ENCODE measurements around the gene TIAM1.

The TIAM1 gene

DNA sequence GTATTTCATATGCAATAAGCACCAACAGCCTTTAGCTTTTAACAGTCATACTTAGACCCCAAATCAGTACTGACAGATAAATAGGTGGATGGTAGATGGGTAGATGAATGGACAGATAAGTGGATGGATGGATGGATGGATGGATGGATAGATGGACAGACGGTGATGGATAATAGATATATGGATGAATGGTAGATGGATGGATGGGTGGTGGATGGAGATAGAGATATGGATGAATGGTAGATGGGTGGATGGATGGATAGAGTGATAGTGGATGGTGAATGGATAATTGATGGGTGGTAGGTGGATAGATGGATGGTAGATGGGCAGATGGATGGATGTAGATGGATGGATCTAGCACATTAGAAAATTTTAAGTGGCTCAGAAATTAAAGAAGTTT is 62.5 kb downstream of the TIAM1 start:
- no peak for DNase-seq

DNA sequence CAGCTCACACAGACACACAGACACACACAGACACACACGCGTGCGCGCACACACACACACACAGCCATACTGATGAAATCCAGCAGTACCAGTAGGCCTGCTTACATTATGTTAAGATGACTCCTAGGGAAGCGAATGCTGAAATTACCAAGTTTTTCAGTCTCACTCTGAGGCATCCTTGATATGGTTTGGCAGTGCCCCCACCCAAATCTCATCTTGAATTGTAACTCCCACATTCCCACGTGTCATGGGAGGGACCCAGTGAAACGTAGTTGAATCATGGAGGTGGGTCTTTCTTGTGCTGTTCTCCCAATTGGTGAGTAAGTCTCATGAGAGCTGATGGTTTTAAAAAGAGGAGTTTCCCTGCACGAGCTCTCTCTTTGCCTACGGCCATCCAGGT is 64.1 kb downstream of the TIAM1 start:
- DNase-seq = no peak

DNA sequence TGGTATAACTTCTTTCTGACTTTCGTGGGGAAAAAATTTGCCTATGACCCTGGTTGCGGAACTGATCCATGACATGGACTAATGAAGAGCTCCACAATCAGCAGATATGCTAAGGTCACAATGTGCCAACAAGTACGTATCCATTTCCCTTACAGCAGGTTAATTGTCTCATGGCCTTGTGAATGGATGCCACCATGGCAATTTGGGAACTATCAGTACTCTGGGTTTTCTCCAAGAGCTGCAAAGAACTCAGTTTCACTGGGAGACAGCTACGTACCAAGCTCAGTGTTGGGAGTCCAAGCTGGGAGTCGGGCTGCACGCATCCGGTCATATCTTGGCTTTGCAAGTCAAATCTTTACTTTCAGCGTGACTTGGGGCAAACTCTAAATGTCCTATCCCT is 64.8 kb downstream of the TIAM1 start:
- no peak for DNase-seq

DNA sequence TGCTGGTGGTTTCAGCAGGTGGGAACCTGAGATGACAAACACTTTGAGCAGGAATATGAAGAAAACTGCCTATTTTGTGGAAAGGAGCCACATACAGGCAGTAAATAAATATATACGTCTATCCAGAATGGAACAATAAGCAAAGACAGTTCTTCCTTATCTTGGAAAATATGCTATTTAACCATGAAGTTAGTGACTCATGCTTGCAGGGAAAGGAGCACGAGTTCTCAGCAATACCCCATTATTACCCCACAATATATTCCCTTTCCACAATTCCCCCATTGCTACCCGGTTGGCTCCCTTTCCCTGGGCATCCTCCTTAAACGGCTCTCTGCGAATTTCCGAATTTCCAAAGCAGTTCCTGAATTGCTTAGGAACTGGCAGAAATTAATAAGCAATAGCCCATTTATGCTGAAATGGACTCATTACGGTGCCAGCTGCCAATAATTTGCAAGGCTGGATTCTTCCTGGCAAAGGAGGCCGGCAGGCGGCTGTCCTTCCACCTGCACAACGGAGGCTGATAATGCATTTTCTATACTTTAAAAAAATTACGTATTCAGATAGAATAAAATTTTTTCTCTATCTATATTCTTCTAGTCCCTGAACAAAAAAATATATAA is 65.4 kb downstream of the TIAM1 start:
- DNase-seq = no peak

DNA sequence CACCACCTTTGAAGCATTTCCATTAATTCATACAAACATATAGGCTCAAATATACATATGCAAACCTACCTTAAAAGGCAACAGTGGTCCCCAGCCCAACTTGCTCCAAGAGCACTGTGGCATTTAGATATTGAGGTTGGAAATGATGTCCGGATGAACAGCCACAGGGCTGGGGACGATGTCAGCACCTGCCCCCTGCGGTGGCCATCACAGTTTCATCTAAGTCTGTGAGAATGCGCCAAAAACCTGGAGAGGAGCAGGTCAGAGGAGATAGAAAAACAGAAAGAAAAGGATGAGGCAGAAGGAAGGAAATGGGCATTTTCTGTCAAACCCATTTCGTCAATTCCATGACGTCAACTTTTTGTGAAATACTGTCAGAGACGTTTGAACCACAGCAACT is 67.4 kb downstream of the TIAM1 start:
- no peak for DNase-seq

DNA sequence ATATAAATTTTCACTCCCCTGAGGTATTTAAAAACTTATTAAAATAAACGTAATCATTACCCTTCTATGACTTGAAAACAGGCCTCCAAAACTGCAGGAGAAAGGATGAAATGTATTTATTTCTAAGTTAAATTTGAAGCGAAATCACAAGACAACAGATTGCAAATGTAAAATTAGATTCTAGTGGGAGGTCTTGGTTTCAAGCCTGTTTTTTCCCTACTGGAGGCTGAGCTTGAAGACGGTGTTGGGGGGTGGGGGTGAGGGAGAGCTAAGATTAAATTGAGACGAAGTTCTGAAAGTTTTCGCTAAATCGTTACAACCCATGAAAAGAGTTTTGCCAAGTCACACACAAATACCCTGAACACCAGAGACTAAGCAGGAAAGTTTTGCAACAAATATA is 68.2 kb downstream of the TIAM1 start:
- no peak for DNase-seq

DNA sequence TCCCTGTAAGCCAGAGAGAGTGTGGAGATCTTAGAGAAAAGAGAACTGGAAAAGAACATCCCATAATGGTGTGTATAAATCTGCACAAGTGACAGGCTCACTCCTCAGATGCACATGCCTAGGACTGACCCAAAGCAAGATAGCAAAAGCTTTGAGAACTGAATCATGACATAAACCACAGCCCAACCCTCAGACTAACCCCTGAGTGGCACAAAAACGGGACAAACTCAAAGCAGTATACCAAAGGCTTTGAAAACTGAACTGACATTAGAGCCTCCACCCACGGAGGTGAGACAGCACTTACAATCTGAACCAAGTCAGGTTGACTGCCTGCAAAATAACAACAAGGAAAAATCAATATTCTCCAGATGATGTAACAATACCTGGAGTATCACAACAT is 70.8 kb downstream of the TIAM1 start:
- DNase-seq = no peak

DNA sequence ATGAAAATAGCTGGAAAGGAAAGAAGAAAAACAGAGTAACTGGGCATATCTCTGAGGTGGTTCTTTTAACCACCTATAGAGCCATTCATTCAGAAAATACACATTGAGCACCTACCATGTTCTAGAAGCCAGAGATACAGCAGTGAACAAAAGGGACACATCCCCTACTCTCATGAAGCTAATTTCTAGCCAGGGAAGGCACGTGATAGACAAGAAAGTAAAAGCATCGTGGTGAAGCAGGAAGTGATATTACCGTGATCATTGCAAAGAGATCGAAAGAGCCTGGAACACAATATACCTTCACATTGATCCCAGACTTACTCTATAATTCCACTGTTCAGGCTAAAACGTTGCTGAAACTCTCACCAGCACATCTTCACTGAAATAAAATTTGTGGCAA is 76.0 kb downstream of the TIAM1 start:
- no peak for DNase-seq

DNA sequence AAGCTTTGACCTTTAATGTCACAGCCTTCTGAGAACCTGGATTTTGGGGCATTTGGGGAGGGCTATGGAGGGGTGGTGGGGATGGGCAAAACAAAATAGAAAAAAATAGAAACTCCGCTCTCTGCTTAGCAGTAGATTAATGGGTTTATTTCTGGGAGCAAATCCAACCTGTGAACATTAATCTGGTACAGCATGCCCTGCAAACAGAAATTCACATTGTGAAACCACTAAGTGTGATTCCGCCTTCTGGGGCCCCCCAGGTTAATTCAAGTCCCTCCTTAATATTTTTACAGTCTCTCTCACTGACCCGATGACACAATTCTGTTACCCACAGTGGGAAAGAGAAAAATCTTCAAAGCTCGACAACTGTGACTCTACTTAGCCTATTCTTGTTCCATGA is 76.4 kb downstream of the TIAM1 start:
- no peak for DNase-seq

DNA sequence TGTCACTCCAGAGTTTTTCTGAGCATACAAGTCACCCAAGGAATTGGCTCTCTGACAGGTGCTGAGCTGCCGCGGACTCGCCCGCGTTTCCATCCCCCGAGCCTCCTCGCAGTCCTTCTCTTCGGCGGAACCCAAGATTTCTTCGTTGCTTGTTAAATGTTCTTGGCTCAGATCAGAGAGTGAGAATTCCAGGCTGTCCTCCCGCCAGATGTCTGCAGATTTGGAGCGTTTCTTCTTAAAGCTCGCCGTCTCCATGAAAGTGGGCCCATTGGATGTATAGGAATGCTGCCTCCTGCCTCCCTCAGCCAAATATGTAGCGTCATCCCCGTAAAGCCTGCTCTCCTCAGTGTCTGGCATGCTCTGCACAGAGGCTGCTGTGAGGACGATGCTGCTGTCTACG is 77.8 kb downstream of the TIAM1 start:
- no peak for DNase-seq

DNA sequence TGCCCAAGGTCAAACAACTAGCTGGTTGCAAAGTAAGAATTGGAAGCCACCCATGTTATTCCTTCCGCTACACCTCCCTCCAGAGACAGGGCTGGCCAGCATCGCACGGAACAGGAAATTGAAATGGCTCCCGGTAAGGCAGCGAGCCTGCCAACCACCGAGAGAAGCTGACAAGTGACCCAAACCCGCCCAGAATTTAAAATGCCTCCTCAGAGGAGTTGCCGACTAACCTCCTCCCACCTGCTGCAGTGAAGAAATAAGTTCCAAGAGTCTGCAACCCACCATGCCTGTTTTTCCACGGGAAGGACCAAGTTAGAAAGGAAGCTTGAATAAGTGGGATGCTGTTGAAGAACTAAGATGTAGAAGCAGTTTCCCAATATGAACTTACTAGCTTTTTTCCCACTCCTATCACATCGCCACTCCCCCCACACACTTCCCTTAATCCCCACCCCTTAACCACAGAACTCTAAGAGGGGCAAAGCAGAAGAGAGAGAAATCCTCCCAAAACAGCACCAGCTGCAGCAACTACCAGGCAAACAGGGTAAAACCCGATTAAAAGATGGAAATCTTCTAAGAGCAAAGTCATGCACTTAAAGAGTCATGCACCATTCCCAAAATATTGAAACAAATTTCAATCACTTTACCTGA is 78.6 kb downstream of the TIAM1 start:
- no peak for DNase-seq

DNA sequence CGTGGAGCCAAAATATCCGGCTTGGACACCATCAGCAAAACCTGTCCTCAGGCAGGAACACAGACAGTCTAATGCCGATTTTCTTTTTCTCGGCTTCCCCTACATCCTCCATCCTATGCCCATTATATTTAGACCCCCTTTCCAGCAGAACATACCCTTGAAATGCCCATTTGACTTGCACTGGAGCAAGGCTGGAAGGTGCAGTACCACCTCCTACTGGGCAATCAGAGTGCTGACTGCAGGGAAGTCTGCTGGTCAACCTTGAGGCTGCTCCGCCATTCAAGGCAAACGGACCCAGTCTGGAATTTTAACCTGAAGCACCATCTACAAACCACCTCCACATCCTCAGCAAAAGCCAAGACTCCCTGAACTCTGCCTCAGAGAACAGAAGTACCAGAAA is 79.5 kb downstream of the TIAM1 start:
- no peak for DNase-seq

DNA sequence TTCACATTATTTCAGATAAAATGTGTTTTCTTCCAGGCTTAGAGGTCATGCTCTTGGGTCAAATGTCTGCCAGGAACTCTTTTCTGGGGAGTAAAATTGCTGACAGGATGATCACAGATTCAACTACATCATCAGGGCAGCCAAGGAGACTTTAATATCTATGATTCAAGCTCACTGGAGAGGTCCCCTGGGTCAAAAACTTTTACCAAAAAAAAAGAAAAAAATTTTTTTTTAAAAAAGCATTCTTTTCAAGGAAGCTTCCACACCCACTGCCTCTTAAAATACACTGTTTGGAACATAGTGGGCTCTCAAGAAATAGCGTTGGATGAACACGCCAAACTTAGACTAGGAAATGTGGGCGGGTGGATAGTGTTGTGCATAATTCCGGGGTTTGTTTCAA is 81.3 kb downstream of the TIAM1 start:
- DNase-seq = no peak

DNA sequence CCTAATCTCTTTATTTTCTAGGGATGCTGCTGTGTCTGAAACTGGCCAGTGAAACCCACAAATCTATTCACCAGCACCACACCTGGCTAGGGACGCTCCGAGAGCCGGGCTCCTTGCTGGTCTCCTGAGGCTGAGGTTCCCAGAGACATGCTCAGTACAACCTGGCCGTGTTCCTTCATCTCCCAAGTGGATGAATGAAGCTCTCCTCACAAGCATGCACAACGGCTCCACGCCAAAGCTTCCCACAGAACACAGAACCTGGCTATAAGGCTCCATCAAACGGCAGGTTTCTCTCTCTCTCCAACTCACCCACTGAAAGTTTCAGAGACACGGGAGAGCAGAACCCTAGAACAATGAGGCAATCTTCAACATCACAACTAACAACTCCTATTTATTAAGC is 82.3 kb downstream of the TIAM1 start:
- DNase-seq = no peak

DNA sequence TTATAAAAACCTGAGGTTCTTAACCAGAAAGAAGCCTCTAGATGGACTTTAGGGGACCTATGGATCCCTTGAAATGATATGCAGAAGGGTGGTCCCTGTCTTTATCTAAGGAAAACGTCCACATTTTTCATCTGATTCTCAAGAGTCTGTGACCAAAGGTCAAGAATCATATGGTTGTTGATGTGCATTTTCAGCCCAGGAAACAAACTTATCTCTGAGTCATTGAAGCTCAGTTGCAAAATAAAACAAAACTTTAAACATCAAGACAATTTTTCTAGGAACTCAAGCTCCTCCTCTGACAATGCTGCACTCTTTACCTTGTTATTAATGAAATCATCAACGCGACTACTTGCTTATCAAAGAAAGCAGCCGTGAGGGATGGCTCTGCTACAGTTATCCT is 83.3 kb downstream of the TIAM1 start:
- no peak for DNase-seq

DNA sequence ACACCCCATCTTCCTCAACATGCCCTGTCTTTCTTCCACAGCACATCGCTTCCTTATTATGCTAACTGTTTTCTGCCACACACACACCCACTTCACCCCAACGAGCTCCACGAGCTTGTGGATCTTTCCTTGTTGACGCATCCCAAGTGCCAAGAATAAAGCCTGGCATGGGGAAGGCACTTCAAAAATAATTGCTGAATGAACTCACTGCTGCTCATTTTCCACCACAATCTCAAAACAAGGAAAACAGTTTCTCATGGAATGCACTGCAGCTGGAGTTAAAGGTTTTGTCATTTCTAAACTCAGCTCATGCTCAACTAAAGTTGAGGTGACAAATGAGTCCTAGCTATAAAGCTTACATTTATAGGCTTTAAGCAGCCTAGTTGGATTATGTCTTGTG is 86.0 kb downstream of the TIAM1 start:
- DNase-seq = no peak

DNA sequence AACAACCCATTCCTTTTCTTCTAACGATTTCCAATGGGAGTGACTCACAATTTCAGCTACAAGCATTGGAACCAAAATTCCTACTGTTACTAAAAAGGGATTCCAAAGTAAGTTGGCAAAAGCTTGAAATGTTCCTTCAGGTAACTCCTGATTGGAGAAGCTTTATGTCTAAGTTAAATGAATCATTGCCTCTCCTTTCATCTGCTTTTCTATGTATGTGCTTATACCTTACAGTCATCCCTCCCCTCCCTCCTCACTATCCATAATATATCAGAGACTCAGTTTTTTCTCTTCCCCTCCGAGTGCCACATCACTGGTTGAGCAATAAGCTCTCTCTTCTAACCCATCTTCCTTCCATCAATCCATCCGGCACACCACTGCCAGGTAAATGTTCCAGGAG is 86.8 kb downstream of the TIAM1 start:
- no peak for DNase-seq

DNA sequence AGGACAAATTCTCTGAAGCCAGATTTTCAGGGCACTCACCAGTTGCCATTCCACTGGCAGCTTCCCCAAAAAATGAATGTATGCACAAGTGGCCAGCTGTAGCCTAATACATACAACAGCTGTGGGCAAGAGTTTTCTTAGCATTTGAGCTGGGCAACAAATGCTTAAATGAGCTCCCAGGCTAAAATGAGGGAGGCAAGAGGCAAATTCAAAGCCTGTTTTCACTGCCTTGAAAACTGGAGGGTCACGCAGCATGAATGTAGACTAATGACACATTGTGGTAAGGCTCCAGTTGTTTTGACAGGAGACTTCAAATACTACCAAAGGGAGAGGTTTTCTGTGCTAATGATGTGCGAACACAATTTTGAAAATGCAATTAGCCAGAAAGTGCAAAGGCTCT is 88.2 kb downstream of the TIAM1 start:
- DNase-seq = no peak

DNA sequence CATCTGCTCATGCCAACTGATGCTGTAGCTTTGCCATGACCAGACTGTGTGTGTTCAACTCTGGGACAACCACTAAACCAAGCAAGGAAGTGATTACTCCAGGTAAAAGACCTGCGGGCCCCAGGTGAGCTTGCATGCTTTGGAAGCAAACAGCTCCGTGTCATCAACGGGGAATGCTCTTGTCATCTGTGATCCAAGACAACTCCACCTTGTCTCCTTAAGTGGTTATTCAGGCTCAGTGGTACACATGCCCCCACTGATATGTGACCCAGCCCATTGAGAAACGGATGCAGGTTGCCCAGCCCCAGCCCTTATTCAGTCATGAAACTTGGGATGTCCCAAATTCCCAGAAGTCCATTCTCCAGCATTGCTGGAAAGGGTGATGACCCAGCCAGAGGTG is 89.0 kb downstream of the TIAM1 start:
- DNase-seq = no peak

DNA sequence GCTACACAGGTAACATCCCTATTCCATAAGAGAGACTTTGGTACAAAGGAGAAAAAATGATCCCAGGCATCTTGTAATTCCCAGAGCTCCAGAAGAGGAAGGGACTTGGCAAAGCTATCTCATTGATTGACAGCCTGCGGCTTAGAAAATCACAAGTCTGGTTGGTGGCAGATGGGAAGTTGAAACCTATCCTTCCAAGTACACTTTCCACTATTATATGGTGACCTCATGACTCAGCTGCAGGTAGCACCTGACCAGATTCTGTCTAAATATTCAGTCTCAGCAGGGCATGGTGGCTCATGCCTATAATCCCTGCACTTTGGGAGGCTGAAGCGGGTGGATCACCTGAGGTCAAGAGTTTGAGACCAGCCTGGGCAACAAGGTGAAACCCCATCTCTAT is 89.9 kb downstream of the TIAM1 start:
- no peak for DNase-seq

DNA sequence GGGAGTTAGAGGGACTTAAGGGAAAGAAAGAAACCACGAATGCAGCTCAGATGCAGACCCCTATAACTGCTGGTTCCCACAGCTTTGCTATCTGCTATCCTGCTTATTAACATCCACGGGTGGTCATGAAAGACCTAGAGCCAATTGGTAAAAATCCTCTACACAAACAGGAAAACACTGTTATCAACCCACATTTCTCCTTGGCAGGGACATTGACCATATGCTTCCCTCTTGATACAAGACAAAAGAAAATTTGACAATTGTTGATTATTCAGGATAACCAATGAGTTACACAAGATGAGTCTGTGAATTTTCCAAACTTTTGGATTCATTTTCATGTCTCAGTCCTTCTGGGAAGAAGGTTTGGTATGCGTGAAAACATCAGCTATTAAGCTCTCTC is 90.4 kb downstream of the TIAM1 start:
- DNase-seq = no peak

DNA sequence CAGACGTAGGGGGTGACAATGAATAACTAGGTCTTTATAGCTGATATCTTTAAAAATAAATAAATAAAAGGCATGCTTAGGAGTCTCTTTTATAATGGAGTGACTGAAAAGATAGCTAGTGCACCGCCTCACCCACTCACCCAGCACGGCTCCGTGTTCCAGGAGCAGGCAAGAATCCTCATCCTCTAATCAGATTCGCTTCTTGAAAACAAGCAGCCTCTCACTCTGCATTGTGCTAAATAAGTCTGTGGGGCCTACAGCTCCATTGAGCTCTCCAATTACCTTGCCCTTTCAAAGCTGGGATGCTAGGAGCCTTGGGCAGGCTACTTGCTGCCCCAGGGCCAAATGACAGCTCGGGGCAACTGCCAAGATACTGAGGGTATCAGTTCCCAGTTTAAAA is 91.5 kb downstream of the TIAM1 start:
- no peak for DNase-seq

DNA sequence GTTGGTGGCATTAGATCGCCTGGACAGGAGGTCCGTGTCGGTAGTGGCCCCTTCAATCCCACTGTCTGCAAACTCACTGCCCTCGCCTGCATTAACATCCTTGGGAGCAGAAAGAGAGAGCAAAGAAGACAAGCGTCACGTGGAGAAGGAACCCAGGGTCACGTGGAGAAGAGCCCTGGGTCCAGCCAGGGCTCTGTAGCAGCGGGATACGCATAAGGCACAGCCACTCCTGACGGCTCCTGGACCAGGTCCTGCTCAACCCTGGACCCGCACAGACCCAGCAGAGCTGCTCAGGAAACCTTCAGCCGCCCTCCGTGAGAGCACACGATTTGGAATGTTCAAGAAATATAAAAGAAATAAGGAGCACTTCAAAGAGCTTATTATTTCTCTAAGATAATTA is 92.0 kb downstream of the TIAM1 start:
- DNase-seq = no peak

DNA sequence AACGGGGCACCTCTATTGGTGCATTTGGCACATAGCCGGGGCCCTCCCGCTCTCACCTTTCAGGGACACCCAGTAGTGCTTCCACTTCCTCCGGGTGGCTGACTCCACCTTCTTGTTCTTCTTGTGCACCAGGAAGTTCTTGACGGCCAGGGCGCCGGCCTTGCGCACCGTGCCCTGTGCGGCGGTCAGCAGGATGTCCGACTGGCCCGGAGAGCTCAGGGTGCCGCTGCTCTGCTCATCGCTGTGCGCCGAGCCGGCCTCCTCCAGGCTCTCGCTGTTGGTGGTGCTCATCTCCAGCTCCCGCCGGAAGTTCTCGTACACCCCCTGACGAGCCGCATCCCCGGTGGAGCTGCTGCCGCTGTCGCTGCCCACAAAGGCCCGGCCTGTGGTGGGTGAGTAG is 92.4 kb downstream of the TIAM1 start:
- DNase-seq = no peak

DNA sequence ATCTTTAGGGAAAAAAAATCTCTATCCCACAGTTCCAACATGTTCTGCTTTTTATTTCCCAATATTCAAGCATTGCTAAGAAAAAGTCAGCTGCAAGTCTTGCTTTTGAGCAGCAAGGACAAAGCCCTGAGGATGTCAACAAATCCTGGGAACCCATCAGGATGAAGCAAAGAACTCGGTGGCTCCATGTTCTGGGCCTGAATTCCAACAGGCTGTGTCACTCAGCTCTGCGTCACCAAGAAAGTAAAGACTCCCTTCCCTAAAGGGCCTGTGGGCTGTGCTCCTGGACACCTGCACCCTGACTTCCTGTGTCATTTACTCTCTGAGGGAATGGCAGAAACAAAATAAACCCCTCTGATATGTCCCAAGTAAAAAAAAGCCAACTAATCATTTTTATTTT is 95.5 kb downstream of the TIAM1 start:
- DNase-seq = no peak

DNA sequence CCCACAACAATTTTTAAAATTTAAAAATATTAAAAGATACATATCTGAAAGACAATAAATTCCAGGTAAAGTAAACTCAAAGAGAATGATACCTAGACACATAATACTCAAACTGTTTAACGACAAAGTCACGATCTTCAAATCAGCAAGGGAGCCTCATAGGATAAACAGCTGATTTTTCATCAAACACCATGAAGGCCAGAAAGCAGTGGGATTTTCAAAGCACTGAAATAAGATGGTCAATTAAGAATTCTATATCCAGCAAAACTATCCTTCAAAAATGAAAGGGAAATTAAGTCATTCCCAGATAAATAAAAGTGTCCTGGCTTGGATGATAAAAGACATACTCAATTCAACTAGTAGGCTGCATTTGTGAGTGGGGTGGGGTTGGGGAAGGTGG is 100.5 kb downstream of the TIAM1 start:
- DNase-seq = no peak

All from GOT3 (cell line).